NCI-H146 (cell line): ENCODE data around the gene SMIM31.

Source experiments
- DNase-seq: peaks from one replicate; lab custom pipeline; 2025; lab: John Stamatoyannopoulos, UW

Gene SMIM31

GRCh38 chr4:164753873-164754488, at the start of gene SMIM31:
Gene SMIM31 (plus strand): TSS chr4:164754131. CDS start chr4:164770444, 16,313 bp downstream.
- no peak for DNase-seq

- DNase-seq: no peak
These were observed 47.3 kb upstream of the SMIM31 start for GRCh38 chr4:164706675-164707074.

GRCh38 chr4:164716901-164717300, 37.0 kb upstream of the SMIM31 start:
- no peak for DNase-seq

- DNase-seq: no peak
These were observed 35.1 kb upstream of the SMIM31 start for GRCh38 chr4:164718827-164719226.

GRCh38 chr4:164725066-164725465, 28.9 kb upstream of the SMIM31 start:
- no peak for DNase-seq

GRCh38 chr4:164730705-164731393, 23.1 kb upstream of the SMIM31 start:
- no peak for DNase-seq

GRCh38 chr4:164731827-164732474, 22.0 kb upstream of the SMIM31 start:
- DNase-seq: peak; percentile 1

GRCh38 chr4:164734484-164734883, 19.4 kb upstream of the SMIM31 start:
- DNase-seq: no peak

- no peak for DNase-seq
These were observed 5.6 kb upstream of the SMIM31 start for GRCh38 chr4:164748375-164748774.

GRCh38 chr4:164755432-164755831, 1.5 kb downstream of the SMIM31 start:
- DNase-seq: no peak

GRCh38 chr4:164756686-164757085, 2.8 kb downstream of the SMIM31 start:
- no peak for DNase-seq

GRCh38 chr4:164761241-164761640, 7.3 kb downstream of the SMIM31 start:
- DNase-seq: no peak

- no peak for DNase-seq
These were observed 7.9 kb downstream of the SMIM31 start for GRCh38 chr4:164761746-164762275.

GRCh38 chr4:164765096-164765495, 11.2 kb downstream of the SMIM31 start:
- DNase-seq: no peak

- DNase-seq: no peak
These were observed 11.9 kb downstream of the SMIM31 start for GRCh38 chr4:164765833-164766232.

- DNase-seq: no peak
These were observed 14.6 kb downstream of the SMIM31 start for GRCh38 chr4:164768516-164768915.

- no peak for DNase-seq
These were observed 16.2 kb downstream of the SMIM31 start for GRCh38 chr4:164770010-164770724.

GRCh38 chr4:164771088-164771487, 17.2 kb downstream of the SMIM31 start:
- no peak for DNase-seq

GRCh38 chr4:164772076-164772475, 18.1 kb downstream of the SMIM31 start:
- DNase-seq: no peak

- DNase-seq: no peak
These were observed 25.1 kb downstream of the SMIM31 start for GRCh38 chr4:164779080-164779479.

- DNase-seq: peak; percentile 15
These were observed 25.9 kb downstream of the SMIM31 start for GRCh38 chr4:164779811-164780216.

GRCh38 chr4:164780839-164781238, 26.9 kb downstream of the SMIM31 start:
- no peak for DNase-seq
